HUDEP-2 (cell line): ENCODE results near the gene KLHL3.

Source experiments
- DNase-seq, 76 experiments: peaks; one replicate each; lab custom pipeline; 2025; ENCODE audit not compliant: unreplicated experiment in 76 of 76; lab: John Stamatoyannopoulos, UW

KLHL3 gene

DNA sequence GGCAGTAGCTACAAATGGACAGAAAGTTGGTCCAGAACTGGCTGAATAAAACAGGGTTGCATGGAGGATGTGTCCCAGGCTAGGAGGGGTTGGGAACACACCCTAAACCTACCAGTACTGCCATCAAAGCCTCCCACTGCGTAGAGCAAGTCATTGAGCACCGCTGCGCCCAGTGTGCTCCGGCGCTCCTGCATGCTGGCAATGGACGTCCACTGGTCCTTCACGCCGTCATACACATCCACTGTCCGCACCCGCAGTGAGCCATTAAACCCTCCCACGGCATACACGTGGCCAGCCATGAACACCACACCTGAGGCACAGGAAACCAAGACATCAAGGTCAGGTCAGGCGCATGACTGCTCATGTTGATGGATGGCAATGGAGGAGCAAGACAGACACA, 97.0 kb downstream of the KLHL3 start:
- DNase-seq = no peak

DNA sequence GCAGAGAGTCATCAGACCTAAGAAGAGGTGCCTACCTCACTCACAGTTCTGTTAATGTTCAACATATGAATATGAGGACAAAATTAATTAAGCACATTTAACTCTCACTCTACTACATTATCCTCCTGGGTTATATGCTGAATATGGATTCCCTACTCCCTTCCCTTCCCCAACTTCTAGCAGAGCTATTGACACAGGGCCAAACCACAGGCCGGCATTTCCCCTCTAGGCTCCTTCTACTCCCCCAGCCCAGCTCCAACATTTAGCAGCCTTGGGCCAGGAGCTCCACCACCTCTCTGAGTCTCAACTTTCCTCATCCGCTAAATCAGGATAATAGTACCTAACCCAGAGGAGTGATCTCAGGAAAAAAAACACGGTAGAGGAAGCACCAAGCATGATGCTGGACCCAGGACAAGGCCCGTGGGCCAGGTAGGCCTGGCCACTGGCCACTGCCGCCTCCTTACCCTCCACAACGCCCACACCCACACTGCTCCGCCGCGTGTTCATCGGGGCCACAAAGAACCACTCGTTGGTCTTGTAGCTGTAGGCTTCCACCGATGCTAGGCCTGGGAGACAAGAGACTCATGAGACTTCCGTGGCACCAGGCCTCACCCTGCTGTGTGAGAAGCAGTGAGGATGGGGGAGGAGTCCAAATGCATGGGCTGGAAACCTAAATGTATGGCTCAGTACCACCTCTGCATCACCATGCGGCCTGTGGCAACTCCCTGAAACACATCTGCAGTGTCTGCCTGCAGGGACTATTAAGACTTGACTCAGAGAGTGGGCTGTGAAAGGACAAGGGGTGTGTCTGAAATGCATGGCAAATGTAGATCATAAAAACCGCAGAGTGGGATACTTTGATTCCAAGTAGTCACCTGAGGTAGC, 98.8 kb downstream of the KLHL3 start:
- DNase-seq = no peak

DNA sequence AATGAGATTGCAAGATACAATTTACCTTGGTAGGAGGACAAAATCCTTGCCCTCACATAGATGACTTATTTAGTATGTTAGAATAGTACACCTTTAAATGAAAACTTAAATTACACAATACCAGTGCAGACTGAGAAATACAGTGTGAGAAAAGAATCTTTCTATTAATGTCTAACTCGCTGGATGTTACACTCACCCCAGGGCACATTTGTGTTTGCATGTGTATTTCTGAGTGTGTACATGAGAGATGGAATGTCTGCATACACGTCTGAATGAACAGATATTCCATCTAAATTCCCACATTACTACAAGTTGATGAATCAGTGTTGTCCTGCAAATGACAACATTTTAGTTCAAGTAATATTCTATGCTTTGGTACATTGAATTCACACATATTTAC, 99.8 kb downstream of the KLHL3 start:
- no peak for DNase-seq

DNA sequence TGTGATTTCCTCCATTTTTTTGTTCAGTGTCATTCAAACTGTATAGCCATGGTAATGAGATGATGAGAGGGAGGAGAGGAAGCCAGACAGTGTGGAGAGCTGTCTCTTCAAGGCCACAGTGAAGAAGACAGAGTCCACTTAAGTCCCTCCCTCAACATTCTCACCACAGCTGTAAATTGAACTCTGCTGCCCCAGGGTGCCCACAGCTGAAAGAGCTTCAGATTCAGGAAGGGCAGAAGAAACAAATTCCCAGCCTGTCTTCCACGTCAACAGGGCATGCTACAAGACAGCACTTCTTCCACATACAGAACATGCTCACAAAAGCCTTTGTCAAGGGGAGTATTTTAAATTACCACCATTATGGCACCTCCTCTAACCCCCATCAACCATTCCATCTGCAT, 100.4 kb downstream of the KLHL3 start:
- no peak for DNase-seq

DNA sequence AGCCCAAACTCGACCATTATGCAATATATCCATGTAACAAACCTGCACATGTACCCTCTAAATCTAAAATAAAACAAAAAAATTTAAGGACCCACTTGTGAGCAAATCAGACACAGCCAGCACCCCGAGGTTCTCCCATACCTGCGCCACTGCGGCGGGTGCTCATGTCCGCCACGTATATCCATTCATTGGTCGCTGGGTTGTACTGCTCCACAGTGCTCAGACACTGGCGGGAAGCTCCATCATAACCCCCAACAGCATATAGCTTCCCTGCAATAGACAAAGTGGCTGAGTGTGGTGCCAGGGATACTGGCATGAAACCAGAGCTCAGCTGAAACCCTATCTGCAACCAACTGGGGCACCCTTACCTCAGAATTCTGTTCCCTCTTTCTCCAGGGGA, 102.0 kb downstream of the KLHL3 start:
- DNase-seq = no peak

DNA sequence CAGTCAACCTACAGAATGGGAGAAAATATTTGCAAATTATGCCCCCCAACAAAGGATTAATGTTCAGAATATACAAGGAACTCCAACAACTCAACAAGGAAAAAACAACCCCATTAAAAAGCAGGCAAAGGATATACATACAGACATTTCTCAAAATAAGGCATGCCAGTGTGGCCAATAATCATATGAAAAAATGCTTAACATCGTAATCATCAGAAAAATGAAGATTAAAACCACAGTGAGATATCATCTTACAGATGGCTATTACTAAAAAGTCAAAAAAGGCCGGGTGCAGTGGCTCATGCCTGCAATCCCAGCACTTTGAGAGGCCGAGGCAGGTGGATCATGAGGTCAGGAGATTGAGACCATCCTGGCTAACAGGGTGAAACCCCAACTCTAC, 103.2 kb downstream of the KLHL3 start:
- DNase-seq = no peak

DNA sequence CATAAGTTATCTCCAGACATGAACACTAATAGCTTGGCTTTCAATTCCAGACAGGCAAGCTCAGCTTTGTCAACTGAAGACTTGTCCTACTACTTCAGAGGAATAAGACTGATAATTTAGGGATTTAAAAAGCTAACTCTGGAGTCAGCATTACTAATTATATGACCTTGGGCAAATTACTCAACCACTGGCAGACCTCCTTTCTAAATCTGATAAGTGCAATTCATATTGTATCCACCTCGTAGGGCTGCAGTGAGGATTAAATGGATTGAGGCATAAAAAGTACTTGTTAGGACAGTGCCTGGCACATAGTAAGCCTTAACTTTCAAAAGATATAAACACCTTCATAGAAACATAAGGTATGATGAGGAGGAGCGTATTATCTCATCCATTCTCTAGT, 104.4 kb downstream of the KLHL3 start:
- DNase-seq = no peak

DNA sequence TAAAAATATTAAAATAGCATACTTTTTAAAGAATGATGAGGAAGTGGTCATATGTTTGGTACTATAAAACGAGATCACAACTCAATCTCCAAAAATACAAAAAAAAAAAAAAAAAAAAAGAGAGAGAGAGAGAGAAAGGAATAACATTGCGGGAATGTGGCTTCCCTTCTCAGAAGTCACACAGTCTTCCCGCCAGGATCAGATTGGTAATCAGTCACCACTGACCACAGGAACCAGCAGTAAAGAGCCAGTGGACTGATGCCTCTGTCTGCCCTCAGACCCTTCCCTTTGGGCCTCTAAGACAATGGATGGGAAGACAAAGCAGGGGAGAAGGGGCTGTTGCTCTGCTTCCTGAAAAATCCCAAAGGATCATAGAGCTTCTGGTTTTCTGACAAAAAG, 104.9 kb downstream of the KLHL3 start:
- no peak for DNase-seq

DNA sequence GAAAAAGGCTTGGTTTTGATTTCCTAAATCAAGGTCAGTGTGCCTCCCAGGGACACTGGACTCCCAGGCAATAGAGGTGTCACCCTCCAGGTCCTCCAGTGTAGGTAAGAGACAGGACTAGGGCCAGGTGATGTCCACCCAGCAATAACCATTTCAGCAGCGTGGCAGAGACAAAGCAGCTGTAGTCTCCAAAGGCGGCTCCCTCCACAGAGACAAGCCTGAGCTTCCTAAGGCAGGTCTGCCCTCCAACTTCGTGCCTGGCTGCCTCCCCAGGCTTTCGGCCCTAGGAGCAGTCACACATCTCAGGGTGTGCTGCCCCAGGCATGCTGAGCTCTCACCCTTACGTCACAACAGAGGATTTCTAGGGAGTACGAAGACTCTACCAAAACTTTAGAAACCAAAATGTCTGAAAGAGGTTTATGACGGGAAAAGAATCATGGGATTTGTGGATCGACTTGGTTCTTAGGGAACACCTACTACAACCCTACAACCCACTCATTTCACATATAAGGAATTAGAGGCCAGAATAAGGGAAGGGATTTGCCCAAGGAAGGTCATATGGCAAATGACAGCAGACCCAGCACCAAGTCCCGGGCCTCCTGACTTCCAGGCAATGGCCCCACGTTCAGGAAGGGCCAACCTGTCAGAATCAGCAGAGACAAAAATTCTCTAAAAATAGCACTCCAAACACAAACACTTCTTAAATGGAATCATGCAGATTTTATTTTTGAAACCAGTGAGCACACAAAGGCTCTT, 105.5 kb downstream of the KLHL3 start:
- no peak for DNase-seq

DNA sequence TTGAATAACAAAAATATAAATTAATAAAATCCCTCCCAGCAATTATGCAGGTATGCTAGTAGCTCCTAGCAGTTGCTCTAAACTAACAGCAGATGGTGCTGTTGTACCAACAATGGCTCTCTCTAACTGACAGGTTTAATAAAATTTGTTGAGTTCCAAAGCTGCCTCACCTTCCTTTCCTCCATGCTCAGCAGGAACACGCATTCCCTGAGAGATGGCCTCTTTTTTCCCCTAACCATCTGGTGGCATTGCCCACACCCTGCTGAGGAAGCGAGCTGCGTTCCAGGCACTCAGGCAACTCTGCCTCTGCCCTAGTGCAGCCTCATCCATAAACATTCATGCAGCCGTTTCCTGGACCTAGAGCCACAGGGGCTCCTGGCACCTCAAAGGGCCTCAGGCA, 106.2 kb downstream of the KLHL3 start:
- DNase-seq = peak in 17 of 76 experiments; percentile 1 to 40 (median 14)

DNA sequence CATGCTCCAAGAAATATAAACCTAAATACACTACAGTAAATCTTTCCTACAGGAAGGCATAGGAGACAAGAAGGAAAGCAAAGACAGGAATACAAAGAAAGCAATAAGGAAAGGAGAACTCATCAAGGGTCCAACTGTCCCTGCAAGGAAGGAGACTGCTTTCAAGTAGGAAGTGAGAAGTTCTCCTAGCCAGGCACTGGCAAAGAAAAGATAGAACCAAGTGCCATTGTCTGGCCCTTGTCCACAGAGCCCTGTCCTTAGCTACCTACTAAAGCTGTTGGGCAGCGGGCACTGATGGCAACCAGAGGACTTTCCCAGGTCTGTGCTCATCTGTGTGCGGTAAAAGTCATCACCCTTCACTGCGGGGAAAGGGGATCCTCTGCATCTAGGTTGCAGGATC, 108.2 kb downstream of the KLHL3 start:
- no peak for DNase-seq

DNA sequence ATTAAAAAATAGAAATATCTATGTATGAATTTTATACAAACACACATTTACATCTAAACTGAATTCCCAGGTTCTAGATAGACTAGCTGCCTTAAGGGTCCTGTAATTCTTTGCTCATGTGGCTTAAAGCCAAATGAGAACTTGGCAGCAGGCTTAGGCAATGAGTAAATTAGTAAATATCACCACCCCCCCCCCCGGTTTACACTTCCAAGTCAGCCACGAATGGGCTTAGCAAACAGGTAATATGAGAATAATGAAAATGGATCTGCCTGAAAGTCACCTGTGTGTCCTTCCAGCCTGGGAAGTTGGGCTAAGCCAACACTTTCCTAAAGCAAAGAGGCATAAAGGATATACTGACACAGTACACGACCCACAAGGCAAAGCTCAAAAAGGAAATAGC, 108.6 kb downstream of the KLHL3 start:
- DNase-seq = no peak

DNA sequence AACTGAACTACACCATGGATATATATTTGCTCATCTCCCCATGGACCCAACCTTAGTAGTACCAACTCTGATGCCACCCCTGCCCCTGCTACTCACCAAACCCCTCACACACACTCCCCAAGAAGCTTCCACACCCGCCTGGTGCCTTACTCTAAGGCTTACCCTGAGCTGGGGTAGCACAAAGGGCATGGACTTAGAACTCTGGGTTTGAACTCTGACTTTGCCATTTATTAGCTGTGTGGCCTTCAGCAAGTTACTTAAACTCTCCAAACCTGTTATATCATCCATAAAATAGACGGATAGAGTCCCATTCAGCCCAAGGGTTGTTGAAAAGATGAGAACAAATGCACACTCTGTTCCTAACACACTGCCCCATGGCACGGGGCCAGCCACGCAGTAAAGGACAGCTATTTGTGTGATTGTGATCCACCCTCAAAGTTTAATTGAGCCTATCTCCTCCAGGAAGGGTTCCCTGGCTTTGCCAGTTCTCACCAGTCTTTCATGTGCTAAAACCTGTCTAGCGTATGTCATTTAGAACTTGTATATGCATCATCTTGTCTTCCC, 111.0 kb downstream of the KLHL3 start:
- DNase-seq = no peak

DNA sequence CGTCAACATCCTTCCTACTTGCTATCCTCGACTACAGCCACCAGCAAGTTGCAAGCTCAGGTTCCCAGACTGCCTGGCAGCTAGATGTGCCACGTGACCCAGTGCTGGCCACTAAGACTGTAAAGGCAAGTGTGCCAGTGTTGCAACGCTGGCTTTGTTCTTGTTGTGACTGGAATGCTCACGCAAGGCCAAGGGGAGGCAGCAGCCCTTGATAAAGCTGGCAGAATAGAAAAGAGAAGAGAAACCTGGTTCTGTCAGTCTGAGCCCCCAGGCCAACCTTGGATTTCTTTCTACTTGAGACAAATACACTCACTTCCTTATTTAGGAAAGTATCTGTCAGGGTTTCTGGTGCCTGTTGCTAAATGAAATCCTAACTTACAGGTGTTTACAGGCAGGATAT, 113.0 kb downstream of the KLHL3 start:
- no peak for DNase-seq

DNA sequence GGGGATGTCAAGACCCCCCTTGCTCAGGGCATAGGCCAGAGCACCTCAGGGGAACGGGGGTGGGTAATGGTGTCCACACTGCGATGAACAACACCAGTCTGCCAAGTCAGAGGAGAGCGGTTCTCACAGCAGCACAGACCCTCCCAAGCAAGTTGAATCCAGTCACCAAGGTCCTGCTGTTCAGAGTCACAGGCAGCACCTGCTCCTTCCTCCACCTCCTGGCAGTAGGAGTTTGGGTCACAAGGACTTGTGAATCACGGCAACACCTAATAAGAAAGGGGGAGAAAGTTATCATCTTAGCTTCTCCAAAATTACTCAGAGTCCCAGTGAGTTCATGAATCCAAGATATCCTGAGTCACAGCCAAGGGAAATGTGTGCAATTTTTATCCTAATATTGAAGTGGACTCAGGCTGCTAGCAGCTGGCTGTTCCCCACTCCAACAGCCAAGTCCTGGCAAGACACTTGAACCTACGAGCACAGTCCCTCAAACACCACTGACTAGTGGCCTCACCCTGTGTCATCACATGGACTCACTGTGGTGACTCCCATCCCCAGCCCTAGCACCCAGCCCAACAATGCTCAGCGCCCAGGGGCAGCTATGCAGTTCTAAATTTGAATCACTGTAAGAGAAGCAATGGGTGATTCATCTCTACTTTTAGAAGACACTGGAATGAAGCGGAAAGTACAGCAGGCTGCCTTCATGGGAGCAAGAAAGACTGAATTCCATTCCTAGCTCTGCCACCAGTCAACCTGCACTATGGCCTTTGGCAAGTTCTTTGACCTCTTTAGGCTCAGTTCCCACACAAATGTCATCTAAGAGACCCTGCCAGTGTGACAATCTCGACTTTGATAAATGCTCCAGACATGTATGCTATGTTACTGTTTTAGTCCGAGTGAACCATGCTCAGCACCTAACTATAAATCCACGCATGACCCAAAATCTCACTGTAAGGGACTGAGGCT, 113.7 kb downstream of the KLHL3 start:
- no peak for DNase-seq

DNA sequence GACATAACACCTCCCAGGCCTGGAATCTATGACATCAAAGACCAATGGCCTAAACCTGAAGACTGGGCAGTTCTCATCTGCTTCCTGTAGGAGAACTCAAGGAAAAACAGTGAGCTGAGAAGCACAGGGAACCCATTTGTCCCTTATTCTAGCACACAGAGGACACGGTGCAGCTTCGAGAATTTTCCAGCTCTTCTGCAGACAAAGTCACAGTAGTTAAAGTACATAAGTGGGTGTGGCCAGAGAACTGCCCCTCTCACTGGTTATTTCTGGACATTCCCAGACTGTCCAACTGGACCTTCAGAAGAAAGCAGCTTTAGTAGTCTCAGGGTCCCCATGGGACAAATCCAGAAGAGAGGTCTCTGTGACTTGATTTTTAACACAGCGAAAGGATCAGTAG, 114.6 kb downstream of the KLHL3 start:
- DNase-seq = no peak

DNA sequence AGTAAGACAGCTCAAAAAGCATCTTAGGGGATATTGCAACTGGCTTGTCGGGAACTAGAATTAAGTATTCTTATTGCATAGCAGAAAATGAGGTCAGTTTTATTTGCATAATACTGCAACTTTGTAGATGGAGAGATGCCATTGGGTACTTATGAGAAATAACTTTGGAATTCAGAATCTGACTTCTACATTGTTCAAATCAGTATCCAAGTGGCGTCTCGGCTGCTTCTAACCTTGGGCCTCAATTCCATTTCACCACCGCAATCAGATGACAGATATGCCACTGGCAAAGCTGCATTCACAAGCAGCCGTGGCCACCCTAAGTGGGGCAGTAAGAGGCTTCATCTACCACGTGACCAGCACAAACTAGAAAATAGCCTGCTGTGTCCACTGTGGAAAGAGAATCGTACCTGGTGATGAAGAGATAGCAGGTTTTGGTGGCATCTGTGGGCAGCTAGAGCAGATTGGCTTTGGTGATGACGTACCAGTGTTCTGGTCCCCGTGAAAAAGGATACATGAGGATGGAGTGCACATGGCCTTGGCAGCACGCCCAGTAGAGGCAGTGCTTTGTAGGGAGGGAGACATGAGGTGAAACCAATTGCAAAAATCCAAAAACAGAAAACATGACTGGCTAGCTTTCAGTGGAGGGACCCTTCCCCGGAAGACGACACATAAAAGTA, 116.6 kb downstream of the KLHL3 start:
- peak in 4 of 76 experiments; percentile 8 to 12 (median 10) for DNase-seq

DNA sequence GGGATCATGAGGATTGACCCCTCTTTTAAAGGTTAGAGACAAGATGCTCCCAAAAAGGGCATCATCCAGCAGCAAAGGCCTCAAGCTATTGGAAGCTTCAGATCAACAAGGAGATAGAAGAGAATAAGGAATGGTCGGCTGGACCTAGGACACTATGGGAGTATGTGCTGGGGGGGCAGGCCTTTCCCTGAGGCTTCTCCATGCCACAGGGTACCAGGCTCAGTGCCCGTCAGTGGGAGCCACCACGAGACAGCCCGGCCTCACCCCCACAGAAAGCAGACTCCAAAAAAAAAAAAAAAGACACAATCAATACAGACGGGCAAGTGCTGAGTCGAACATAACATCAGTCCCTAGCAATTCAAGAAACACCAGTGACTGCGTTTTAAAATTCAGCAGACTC, 117.4 kb downstream of the KLHL3 start:
- no peak for DNase-seq

DNA sequence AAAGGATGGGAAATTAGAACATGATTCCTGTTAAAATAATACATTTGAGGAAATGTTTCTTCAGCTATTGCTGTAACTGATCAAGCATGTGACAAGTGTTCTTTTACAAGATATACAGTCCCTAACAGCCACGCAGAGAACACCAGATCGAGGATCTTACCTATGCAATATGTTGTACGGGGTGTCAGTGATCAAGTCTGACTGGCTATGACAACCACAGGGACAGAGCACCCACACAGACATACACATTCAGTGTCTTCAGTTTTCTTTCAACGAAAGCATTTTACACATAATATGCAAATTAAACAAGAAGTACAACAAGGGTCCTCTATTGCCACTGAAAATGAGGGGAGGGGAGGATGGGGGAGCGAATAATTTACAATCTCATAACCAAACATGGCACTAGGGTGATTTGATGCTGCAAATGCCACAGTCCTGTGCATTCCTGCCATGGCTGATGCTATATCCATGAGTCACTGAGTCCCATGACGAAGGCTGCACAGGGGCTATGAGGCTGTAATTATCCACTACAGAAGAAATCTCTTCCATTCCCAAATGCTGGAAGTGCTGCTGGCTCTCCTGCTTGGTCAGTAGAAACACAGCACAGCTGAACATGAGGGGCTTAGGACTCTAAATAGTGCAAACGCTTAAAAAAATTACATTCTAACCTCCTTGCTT, 118.2 kb downstream of the KLHL3 start:
- no peak for DNase-seq

DNA sequence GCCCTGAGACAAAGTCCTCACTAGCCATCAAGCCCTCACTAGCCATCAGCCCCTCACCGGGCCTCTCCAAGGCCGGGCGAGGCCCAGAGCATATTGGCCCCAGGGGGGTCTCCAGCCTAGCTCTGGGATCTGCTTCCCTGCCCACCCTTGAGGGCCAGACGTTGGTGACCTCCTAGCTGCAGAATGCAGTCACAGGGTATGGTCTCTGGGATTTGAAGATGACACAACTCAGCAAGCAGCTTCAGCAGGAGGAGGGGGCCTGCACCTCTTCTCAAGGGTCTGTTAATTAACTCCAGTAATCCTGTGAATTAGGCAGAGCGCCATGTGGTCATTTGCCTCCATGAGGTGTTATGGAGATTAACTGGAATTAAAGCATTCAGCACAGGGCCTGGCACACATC, 119.8 kb downstream of the KLHL3 start:
- DNase-seq = no peak
